Measurements from ENCODE around the gene PDE1A.

PDE1A gene

GRCh38 chr2:182193291-182193690 is 233.5 kb downstream of the PDE1A start:
- ATAC-seq (no peak), DNase-seq (no peak)

- ATAC-seq (no peak), DNase-seq (no peak)
These were observed 235.8 kb downstream of the PDE1A start for GRCh38 chr2:182191061-182191460.

- ATAC-seq (no peak), DNase-seq (no peak)
These were observed 239.7 kb downstream of the PDE1A start for GRCh38 chr2:182187130-182187529.

- DNase-seq (no peak), ATAC-seq (no peak)
These were observed 240.6 kb downstream of the PDE1A start for GRCh38 chr2:182186132-182186735.

GRCh38 chr2:182182436-182182835 is 244.4 kb downstream of the PDE1A start:
- ATAC-seq, result no peak
- no peak for DNase-seq

- ATAC-seq (no peak), DNase-seq (no peak)
These were observed 245.5 kb downstream of the PDE1A start for GRCh38 chr2:182181381-182181780.

GRCh38 chr2:182179176-182179575 is 247.7 kb downstream of the PDE1A start:
- ATAC-seq, result no peak
- DNase-seq, result no peak

- ATAC-seq (no peak), DNase-seq (no peak)
These were observed 252.8 kb downstream of the PDE1A start for GRCh38 chr2:182173944-182174622.

GRCh38 chr2:182170341-182170740 is 256.5 kb downstream of the PDE1A start:
- DNase-seq, result no peak
- ATAC-seq, result no peak

- ATAC-seq, result no peak
- no peak for DNase-seq
These were observed 259.0 kb downstream of the PDE1A start for GRCh38 chr2:182167882-182168281.

GRCh38 chr2:182166841-182167240 is 260.0 kb downstream of the PDE1A start:
- no peak for ATAC-seq
- DNase-seq, result no peak

GRCh38 chr2:182166406-182166805 is 260.4 kb downstream of the PDE1A start:
- ATAC-seq (no peak), DNase-seq (no peak)

GRCh38 chr2:182165202-182165601 is 261.6 kb downstream of the PDE1A start:
- ATAC-seq, result no peak
- no peak for DNase-seq

GRCh38 chr2:182164686-182165085 is 262.1 kb downstream of the PDE1A start:
- ATAC-seq (no peak), DNase-seq (no peak)

GRCh38 chr2:182163878-182164277 is 263.0 kb downstream of the PDE1A start:
- no peak for ATAC-seq
- DNase-seq, result no peak

- no peak for ATAC-seq
- DNase-seq, result no peak
These were observed 278.5 kb downstream of the PDE1A start for GRCh38 chr2:182148344-182148743.

GRCh38 chr2:182144776-182145165 is 282.1 kb downstream of the PDE1A start:
- no peak for DNase-seq
- no peak for ATAC-seq

GRCh38 chr2:182144041-182144775 is 282.6 kb downstream of the PDE1A start:
- DNase-seq (no peak), ATAC-seq (no peak)

GRCh38 chr2:182142062-182142461 is 284.8 kb downstream of the PDE1A start:
- ATAC-seq, result no peak

GRCh38 chr2:182134201-182134600 is 292.6 kb downstream of the PDE1A start:
- ATAC-seq (peak; percentile 14), DNase-seq (no peak)

More at GRCh38 chr2:182142062-182142461, 284.8 kb downstream of the PDE1A start:
- DNase-seq, result no peak

- DNase-seq (no peak), ATAC-seq (no peak)
These were observed 293.5 kb downstream of the PDE1A start for GRCh38 chr2:182133195-182133891.

- DNase-seq (no peak), ATAC-seq (no peak)
These were observed 294.2 kb downstream of the PDE1A start for GRCh38 chr2:182132605-182133004.
